Smooth muscle cell (in vitro differentiated cells): ENCODE data around the gene PFDN6. TPM values are rescaled to one million over a fixed set of nuclear protein-coding genes. Genes with fewer than 3 reads are reported as not detected.

ENCODE experiments used
- DNase-seq: peaks from one replicate; lab custom pipeline; 2025; ENCODE audit not compliant: unreplicated experiment; lab: John Stamatoyannopoulos, UW
- H2AFZ ChIP-seq: fragments of 200-600 bp; sonication (generic); 2 replicates; pipeline ENCODE4 v1.6.0; 2016; ENCODE audit warnings: antibody characterized with exemption, low read depth, mild to moderate bottlenecking
- H3F3A ChIP-seq: fragments of 200-600 bp; sonication (generic); 2 replicates; pipeline ENCODE4 v1.6.0; 2017; ENCODE audit warnings: antibody characterized with exemption, low read depth
- H3K27ac ChIP-seq: fragments of 200-600 bp; sonication (generic); 2 replicates; pipeline ENCODE4 v1.5.1; 2016; ENCODE audit warnings: low read depth, mild to moderate bottlenecking
- H3K27me3 ChIP-seq: fragments of 200-600 bp; sonication (generic); 2 replicates; pipeline ENCODE4 v1.6.1; 2016; ENCODE audit warnings: low read depth, mild to moderate bottlenecking
- H3K36me3 ChIP-seq: fragments of 200-600 bp; sonication (generic); 2 replicates; pipeline ENCODE4 v1.5.1; 2016; ENCODE audit warnings: low read depth
- H3K4me1 ChIP-seq: fragments of 200-600 bp; sonication (generic); 2 replicates; pipeline ENCODE4 v1.5.1; 2016; ENCODE audit warnings: low read depth
- H3K4me2 ChIP-seq: fragments of 200-600 bp; sonication (generic); 2 replicates; pipeline ENCODE4 v1.6.0; 2016; ENCODE audit warnings: mild to moderate bottlenecking
- H3K4me3 ChIP-seq: fragments of 200-600 bp; sonication (generic); 2 replicates; pipeline ENCODE4 v1.5.1; 2016; ENCODE audit warnings: mild to moderate bottlenecking
- H3K79me2 ChIP-seq: fragments of 200-600 bp; sonication (generic); 2 replicates; pipeline ENCODE4 v1.6.0; 2016; ENCODE audit warnings: low read depth, mild to moderate bottlenecking
- H3K9ac ChIP-seq: fragments of 200-600 bp; sonication (generic); 2 replicates; pipeline ENCODE4 v1.6.0; 2016; ENCODE audit warnings: low read depth
- H3K9me3 ChIP-seq: fragments of 200-600 bp; sonication (generic); replicated peaks from 2 replicates; pipeline ENCODE4 v1.5.1; 2016; ENCODE audit warnings: low read depth
- H4K20me1 ChIP-seq: fragments of 200-600 bp; sonication (generic); 2 replicates; pipeline ENCODE4 v1.6.0; 2016; ENCODE audit warnings: low read depth
- whole genome bisulfite sequencing: methylation state at CpG from one replicate; pipeline ENCODE4 v1.1.7; 2016; ENCODE audit warnings: low lambda C conversion rate; 5-methylcytosine and 5-hydroxymethylcytosine counted together
- polyA plus RNA-seq: library from polyadenylated mRNA; unstranded; fragments of >200 nt; fragmentation: Nextera tagmentation; extraction: Ambion mirVana; gene quantifications from 2 replicates; pipeline ENCODE4 v1.2.1, GENCODE V29; 2016
- total RNA-seq: library from RNA; depleted of rRNA; stranded (reverse); fragments of >200 nt; gene quantifications from 2 replicates; pipeline ENCODE4 v1.2.3, GENCODE V29; 2014
- TF ChIP-seq, protein P1 (sequence below): fragments of 200-600 bp; sonication (generic); IDR thresholded peaks from 2 replicates; pipeline ENCODE4 v1.5.1; 2017; ENCODE audit warnings: borderline replicate concordance, mild to moderate bottlenecking, antibody characterized with exemption; ENCODE audit not compliant: insufficient read depth, poor library complexity, severe bottlenecking

Gene PFDN6
- total and polyA plus RNA-seq, 2 experiments from 2014 or later: 23.1 to 33.8 TPM

DNA sequence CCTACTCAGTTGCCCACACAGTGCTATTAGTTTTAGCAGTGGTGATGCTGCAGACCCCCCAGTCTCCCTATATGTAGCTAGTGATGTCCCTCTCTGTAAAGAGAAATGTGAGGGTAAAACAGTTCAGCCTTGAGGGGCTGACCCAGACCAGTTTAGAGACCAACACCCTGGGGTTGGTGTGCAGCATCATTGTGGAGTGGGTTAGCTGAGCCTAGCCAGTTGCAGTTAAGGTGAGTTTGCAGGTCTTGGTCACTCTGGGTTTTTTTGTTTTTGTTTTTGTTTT is 12.9 kb upstream of the PFDN6 start:
- H3K9me3 ChIP-seq: no peaks in the 10 kb centered on the region
- DNase-seq: no peak
- peaks cover 37% of the 10 kb centered on the region for H3K79me2 ChIP-seq
- H3K27me3 ChIP-seq: no peaks in the 10 kb centered on the region
- H2AFZ ChIP-seq: no peak overlapping the region
- peak overlapping the region; percentile 57 for H3K4me3 ChIP-seq
- peak overlapping the region; percentile 85 for H3K27ac ChIP-seq
- no peaks in the 10 kb centered on the region for H3K36me3 ChIP-seq
- peaks cover 43% of the 10 kb centered on the region for H3F3A ChIP-seq
- no peak overlapping the region for H3K9ac ChIP-seq
- peaks cover 42% of the 10 kb centered on the region for H3K4me1 ChIP-seq
- TF ChIP-seq, protein P1, sequence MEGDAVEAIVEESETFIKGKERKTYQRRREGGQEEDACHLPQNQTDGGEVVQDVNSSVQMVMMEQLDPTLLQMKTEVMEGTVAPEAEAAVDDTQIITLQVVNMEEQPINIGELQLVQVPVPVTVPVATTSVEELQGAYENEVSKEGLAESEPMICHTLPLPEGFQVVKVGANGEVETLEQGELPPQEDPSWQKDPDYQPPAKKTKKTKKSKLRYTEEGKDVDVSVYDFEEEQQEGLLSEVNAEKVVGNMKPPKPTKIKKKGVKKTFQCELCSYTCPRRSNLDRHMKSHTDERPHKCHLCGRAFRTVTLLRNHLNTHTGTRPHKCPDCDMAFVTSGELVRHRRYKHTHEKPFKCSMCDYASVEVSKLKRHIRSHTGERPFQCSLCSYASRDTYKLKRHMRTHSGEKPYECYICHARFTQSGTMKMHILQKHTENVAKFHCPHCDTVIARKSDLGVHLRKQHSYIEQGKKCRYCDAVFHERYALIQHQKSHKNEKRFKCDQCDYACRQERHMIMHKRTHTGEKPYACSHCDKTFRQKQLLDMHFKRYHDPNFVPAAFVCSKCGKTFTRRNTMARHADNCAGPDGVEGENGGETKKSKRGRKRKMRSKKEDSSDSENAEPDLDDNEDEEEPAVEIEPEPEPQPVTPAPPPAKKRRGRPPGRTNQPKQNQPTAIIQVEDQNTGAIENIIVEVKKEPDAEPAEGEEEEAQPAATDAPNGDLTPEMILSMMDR: no peak
- H4K20me1 ChIP-seq: peaks cover 45% of the 10 kb centered on the region
- H3K4me2 ChIP-seq: peak overlapping the region; percentile 86

DNA sequence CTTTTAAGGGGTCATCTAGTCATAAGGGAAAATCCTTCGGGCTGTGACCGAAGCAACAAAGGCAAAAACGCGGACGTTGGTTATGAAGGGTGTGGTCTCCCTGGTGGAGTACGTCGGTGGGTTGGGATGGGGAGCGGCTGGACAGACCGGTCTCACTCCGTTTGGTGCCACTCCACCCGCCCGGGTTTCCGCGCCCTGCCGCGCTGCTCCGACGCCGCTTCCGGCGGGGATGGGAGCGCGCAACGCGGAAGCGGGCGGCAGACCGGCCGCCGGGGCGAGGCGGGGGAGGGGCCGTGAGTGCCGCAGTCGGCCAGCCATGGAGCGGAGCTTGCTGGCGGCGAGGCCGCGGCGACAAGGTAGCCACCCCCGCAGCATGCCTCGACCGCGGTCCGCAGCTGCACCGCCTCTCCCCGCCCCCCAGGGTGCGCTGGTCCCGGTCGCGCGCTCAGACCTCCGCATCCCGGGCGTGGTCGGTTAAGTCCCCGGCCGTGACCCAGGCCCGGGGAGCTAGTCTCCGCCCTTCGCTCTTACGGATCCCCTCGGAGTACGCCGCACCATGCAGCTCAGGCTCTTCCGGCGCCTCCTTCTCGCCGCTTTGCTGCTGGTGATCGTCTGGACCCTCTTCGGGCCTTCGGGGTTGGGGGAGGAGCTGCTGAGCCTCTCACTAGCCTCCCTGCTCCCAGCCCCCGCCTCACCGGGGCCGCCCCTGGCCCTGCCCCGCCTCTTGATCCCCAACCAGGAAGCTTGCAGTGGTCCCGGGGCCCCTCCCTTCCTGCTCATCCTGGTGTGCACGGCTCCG is 12.3 kb upstream of the PFDN6 start, which contains the start of gene B3GALT4:
TSS of gene B3GALT4 (plus strand) at position 260 of the 799 bp plus-strand sequence. CDS start at position 557, 297 bp downstream.
- Histone ChIP-seq H3F3A (peaks cover 42% of the 10 kb centered on the region), H3K36me3 (no peaks in the 10 kb centered on the region), H3K9me3 (no peaks in the 10 kb centered on the region), H3K9ac (no peak within 1 kb of the TSS), H3K4me1 (peaks cover 42% of the 10 kb centered on the region), H3K27ac (peak within 1 kb of the TSS; percentile 85), H3K27me3 (no peaks in the 10 kb centered on the region), H4K20me1 (peaks cover 45% of the 10 kb centered on the region), H3K79me2 (peaks cover 35% of the 10 kb centered on the region), H3K4me2 (peak within 1 kb of the TSS; percentile 86), H2AFZ (no peak within 1 kb of the TSS), H3K4me3 (peak within 1 kb of the TSS; percentile 57)
- WGBS: 1% methylated on average over 55 of the region's 80 CpGs
- TF ChIP-seq, protein P1: peak; percentile 55
- peak; percentile 68 for DNase-seq

DNA sequence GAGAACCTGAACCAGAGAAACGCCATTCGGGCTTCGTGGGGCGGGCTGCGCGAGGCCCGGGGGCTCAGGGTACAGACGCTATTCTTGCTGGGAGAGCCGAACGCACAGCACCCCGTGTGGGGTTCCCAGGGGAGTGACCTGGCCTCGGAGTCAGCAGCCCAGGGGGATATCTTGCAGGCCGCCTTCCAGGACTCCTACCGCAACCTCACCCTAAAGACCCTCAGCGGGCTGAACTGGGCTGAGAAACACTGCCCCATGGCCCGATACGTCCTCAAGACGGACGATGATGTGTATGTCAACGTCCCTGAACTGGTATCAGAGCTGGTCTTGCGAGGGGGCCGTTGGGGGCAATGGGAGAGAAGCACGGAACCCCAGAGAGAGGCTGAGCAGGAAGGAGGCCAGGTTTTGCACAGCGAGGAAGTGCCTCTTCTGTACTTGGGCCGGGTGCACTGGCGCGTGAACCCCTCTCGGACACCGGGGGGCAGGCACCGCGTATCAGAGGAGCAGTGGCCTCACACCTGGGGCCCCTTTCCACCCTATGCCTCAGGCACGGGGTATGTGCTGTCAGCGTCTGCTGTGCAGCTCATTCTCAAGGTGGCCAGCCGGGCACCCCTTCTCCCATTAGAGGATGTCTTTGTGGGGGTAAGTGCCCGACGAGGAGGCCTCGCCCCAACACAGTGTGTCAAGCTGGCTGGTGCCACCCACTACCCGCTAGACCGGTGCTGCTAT is 11.6 kb upstream of the PFDN6 start:
- Histone ChIP-seq H4K20me1 (peaks cover 37% of the 10 kb centered on the region), H2AFZ (no peak overlapping the region), H3K27ac (peak overlapping the region; percentile 85), H3K4me3 (peak overlapping the region; percentile 57), H3K4me1 (peaks cover 40% of the 10 kb centered on the region), H3K79me2 (peaks cover 28% of the 10 kb centered on the region), H3K9ac (no peak overlapping the region), H3K27me3 (no peaks in the 10 kb centered on the region), H3K9me3 (no peaks in the 10 kb centered on the region), H3F3A (peaks cover 35% of the 10 kb centered on the region), H3K4me2 (peak overlapping the region; percentile 86), H3K36me3 (no peaks in the 10 kb centered on the region)
- TF ChIP-seq, protein P1: no peak
- WGBS: 54% methylated on average over 39 of the region's 39 CpGs
- no peak for DNase-seq
